GM12874 (cell line): ENCODE results near the gene CPNE4.

Experiments used
- CTCF ChIP-seq: IDR thresholded peaks from 2 replicates; pipeline ENCODE4 v1.5.1; 2011; ENCODE audit warnings: low read depth, mild to moderate bottlenecking, control low read depth, low read length, moderate library complexity; ENCODE audit not compliant: insufficient read depth

The CPNE4 gene

GRCh38 chr3:131948806-131949205, 86.0 kb downstream of the CPNE4 start:
- no peak for TF ChIP-seq CTCF

- no peak for TF ChIP-seq CTCF
Observed at GRCh38 chr3:131944676-131945075, 90.1 kb downstream of the CPNE4 start.

GRCh38 chr3:131933665-131934064, 101.1 kb downstream of the CPNE4 start:
- no peak for TF ChIP-seq CTCF

GRCh38 chr3:131928593-131928992, 106.2 kb downstream of the CPNE4 start:
- TF ChIP-seq CTCF = no peak

- no peak for TF ChIP-seq CTCF
Observed at GRCh38 chr3:131925571-131925970, 109.2 kb downstream of the CPNE4 start.

GRCh38 chr3:131922356-131922755, 112.5 kb downstream of the CPNE4 start:
- no peak for TF ChIP-seq CTCF

GRCh38 chr3:131917006-131917405, 117.8 kb downstream of the CPNE4 start:
- TF ChIP-seq CTCF = no peak
